NK-92 treated with Interleukin-12 subunit alpha and Interleukin-12 subunit beta, amount 100 ng/mL, for 24 hours (cell line): ENCODE measurements around the gene FAM210A.
"Not testable (repeated sequence)": the region's sequence is repeated elsewhere in the genome, so short reads cannot be mapped to it uniquely, and the experiment has no call there.

ENCODE experiments used
- DNase-seq: peaks from one replicate; lab custom pipeline; 2025; lab: John Stamatoyannopoulos, UW

The FAM210A gene

DNA sequence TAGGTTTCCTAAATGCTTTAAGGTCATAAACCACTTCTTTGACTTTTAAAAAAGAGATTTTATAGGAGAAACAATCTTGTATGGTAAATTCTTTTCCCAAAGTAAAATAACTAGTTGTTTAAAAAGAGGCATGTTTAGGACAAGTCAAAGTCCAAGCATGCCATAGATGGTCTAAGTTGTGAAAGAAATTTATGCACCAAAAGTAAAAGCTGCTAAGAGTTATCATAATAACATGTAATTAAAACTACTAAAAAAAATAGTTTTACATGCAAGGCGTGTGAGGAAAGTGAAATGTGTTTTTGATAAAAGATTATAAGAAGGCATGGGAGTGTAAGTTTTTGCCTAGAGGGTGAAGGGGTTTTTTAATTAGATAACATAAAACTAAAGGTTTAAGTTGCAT is 22.5 kb downstream of the FAM210A start:
- DNase-seq = no peak

DNA sequence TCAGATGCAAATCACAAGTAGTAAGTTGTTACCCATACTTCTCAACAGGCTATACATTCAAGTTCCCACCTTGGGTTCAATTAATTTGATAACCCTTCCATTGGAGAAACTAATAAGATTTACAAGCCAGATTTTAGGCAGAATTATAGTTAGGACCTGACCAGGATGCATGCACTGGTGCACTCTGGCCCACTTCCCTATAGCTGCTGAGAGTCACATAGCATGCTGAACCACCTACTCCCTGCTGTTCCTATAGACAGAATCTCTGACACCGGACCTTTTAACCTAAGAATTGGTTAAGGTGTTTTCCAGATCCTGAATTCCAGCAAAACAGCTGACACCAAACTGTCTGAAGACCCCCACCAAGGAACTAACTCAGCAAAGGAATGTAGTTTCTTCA is 26.2 kb downstream of the FAM210A start:
- DNase-seq = no peak

DNA sequence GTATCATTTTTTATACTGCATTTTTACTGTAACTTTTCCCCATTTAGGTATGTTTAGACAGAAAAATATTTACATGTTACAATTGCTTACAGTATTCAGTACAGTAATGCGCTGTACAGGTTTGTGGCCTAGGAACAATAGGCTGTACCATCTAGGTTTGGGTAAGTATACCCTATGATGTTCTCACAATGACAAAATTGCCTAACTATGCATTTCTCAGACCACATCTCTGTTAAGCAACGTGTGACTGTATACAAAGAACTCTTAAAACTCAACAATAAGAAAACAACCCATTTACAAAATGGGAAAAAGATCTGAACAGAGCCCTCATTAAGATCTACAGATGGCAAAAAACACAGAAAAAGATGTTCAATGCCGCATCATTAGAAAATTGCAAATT is 29.4 kb downstream of the FAM210A start:
- DNase-seq = no peak

DNA sequence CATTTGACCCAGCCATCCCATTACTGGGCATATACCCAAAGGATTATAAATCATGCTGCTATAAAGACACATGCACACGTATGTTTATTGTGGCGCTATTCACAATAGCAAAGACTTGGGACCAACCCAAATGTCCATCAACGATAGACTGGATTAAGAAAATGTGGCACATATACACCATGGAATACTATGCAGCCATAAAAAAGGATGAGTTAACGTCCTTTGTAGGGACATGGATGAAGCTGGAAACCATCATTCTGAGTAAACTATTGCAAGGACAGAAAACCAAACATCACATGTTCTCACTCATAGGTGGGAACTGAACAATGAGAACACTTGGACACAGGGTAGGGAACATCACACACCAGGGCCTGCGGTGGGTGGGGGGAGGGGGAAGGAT is 31.0 kb downstream of the FAM210A start:
- DNase-seq = not testable (repeated sequence)

DNA sequence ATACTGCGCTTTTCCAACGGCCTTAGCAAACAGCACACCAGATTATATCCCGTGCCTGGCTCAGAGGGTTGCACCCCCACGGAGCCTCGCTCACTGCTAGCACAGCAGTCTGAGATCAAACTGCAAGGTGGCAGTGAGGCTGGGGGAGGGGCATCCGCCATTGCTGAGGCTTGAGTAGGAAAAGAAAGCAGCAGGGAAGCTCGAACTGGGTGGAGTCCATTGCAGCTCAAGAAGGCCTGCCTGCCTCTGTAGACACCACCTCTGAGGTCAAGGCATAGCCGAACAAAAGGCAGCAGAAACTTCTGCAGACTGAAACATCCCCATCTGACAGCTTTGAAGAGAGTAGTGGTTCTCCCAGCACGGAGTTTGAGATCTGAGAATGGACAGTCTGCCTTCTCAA is 36.3 kb downstream of the FAM210A start:
- DNase-seq = not testable (repeated sequence)

DNA sequence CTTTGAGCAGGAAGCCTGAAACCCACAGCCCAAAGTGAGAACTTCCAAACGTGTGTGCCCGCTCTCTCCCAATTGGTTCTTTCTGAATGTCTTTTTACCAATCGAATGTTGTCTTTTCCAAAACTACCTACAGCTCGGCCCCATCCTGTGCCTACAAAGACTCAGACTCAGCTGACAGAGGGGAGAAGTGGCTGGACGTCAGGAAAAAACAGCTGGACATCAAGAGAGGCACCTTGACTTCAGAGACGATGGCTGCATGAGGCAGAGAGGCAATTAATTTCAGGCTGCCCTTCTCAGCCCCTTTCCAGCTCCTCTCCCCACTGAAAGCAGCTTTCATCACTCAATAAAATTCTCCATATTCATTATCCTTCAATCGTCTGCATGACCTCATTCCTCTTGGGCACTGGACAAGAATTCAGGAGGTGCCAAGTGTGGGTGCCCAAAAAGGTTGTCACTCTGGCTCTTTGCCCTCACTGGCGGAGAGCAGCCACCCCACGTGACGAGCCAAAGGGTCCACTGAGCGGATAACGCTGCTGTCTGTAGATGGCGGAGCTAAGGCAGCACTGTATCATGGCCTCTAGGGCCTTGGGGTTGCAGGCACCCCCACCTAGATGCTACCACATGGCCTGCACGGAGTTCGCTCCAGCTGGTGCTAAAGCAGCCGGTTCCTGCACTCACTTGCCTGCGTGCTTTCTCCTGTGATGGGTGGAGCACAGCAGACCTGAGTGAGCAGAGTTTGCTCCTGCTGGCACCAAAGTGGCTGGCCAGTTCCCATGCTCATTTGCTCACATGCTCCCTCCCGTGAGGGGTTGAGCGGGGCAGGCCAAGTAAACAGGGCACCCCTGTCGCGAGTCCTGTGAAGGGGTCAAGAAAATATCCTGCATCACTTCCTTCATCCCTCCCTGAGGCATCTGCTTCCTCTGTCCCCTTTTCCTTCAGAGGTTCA is 37.9 kb downstream of the FAM210A start:
- no peak for DNase-seq

DNA sequence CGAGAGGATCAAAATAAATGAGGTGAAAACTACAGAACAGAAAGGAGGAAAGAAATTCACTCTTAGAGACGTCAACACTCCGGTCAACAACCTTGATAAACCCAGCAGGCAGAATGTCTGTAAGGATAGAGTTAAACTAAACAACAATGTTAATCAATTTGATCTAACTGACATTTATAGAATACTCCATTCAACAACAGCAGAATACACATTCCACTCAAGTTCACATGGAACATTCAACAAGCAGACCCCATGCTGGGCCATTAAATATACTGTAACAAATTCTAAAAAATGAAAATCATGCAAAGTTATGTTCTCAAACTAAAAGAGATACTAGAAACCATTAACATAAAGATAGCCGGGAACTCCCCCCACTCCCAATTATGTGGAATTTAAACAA is 41.8 kb downstream of the FAM210A start:
- DNase-seq = no peak

DNA sequence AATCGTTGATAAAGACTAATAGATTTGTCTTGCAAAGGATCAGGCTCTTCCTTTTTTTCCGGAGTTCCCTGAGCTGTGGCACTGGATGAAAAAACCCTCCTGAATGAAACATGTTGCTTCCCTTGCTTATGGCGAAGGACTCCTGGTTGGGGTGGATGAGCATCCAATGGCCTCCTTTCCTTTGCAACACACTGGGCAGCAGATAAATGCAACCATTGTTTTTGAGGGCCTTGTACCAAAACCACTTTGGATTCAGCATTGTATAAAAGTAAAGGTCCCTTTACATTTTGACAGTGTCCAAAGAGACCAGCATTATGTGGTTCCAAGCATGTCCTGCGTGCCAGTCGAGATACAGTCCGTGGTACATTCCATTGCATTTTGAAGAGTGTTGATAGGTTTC is 44.7 kb downstream of the FAM210A start:
- DNase-seq = no peak

DNA sequence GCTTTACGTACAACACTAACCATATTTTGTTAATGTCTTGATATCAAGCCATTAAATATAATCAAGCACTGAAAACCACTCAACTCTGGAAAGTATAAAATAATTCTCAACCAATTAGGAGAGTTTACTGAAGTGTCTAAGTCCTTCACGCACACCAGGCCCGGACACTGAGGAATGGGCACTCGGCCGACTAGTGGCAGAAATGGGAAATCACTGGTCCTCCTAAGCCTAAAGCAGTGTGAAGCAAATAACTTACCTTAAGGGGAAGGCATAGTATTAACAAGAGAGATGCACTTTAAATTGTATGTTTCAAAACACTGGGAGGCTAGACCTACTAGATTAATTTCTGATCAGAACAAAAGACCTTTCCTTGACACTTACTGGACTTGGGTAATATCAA is 45.7 kb downstream of the FAM210A start:
- DNase-seq = no peak

DNA sequence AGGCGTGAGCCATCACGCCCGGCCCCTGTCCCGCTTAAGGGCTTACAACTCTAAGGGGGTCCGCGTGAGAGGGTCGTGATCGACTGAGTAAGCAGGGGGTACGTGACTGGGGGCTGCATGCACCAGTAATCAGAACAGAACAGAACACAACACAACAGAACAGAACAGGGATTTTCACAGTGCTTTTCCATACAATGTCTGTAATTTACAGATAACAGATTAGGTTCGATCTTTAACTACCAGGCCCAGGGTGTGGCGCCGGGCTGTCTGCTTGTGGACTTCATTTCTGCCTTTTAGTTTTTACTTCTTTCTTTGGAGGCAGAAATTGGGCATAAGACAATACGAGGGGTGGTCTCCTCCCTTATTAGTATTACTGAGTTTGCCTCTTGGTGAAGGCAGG is 49.0 kb downstream of the FAM210A start:
- DNase-seq = not testable (repeated sequence)

DNA sequence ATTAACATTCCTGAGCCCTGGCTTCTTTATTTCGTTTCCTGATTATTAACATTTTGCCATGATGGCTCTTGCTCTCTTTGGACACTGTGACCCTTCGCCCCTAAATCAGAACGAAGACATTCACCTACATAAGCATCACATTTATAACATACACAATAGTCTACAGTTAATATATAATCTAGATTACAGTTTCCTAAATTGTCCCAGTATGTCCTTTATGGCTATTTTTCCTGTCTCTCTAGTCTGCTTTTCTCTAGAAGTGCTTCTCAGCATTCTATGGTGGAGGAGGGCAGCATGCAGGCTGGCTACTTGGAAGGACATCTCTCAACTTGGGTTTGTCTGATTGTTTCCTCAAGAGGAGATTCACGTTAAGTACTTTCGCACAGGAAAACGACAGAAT is 49.9 kb downstream of the FAM210A start:
- DNase-seq = no peak

DNA sequence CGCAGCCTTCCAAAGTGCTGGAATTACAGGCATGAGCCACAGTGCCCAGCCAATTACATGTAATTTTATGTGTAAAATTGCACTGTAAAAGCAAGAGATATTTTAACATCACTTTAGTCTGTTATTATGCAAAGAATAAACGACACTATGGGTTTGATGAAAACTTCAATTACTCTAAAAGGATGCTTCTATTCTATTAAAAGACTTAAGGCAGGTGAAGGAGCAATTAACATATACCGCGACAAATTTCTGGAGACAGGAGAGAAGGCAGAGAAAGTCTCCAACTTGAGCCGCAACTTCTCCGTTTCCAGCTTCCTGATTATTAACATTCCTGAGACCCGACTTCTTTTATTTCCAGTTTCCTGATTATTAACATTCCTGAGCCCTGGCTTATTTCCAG is 53.7 kb downstream of the FAM210A start:
- DNase-seq = no peak

DNA sequence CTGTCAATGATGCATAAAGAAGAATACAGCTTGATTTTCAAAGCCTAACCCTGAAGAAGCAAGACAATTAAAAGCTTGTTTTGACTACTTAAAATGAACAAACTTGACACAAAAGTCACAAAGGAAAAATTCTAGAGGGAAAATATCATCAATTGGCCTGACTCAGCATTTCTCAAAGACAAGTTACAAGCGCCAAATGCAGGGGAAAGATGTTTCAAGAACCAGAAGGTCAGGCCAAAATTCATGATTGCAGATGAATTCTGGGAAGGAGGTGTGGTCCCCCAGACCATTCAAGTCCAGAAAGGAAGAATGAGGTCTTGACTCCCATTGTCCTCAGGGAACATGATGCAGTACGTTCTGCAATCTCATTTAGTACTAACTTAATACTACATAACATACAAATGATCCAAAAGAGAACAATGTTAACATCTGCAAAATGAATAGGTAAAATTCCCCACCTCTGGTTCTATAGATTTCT is 64.5 kb downstream of the FAM210A start:
- no peak for DNase-seq

DNA sequence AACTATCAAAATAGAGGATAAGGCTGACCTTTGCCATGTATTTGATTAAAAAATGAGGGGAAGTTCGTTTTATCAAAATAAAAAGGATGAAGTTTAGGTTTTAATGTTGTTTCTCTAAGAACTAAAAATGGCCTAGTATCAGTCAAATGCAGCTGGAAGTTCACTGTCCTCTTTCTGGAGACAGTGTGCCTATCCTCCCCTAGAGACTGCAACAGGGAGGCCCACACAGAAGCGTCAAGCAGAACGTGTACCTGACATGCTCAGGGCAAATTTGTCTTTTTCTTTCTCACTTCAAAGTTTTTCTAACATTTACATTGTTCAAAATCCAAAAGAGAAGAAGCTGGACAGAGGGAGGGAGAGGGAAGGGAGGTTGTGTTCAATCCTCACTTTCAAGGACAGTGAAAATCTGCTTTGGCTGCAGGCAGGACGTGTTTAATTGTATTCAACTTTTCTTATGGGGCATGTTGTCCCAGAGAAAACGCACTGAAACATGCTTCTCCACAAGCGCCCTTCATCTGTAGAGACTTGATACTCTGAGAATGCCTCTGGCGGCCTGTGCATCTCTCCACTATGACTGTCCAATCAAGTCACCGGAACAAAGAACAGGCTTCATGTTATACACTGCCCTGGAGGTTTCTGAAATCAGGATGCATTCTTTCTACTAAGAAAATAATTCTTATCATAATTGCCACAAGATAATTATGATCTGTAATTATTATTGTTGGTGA is 65.1 kb downstream of the FAM210A start:
- DNase-seq = no peak

DNA sequence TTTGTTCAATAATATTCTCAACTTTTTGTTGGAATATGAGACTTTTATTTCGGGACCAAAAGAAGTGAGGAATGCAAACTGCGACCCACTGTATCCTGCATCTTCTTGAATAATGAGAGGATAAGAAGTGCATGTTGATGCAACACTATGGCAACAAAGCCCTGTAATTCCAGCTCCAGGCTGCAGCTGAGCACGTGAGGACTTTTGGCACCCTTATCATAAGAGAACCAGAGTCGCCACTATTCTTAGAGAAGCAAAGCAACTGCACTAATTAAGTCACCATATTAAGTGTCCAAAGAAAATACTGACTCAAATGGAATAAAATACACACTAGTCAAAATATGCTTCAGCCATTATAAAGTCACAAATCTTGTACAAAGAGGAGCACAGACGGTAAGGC is 65.8 kb downstream of the FAM210A start:
- DNase-seq = no peak

DNA sequence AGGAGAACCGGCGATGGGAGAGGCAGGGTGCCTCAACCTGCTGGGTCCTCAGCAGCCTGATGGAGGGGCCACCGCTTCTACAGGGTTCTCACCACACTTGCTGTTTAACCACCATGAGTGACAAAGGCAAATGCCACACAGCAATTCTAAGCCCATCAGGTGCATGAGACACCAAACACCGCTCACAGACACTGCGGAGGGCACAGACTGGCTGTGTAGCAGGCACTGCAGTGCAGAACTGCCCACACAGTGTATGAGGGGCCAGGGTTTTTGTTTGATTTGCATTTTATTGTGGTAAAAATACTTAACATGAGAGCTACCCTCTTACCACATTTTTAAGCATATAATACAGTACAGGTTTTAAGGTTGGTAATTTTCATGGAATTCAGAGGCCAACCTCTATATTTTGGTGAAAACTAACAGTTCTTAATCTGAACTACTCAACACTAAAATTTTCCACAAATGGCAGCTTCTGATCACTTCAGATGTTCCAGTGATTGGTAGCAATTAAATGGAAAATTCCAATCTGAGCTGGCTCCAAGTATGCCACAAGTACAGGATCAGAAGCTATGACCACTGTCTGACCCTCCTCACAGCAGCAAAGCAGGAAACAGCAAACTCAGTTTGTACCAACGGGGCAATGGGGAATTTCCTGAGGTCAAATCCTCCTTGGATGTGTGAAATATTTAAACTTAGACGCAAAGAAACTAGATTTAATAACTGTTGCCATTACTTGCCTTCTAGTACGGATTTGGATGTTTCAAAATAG is 67.7 kb downstream of the FAM210A start:
- no peak for DNase-seq

DNA sequence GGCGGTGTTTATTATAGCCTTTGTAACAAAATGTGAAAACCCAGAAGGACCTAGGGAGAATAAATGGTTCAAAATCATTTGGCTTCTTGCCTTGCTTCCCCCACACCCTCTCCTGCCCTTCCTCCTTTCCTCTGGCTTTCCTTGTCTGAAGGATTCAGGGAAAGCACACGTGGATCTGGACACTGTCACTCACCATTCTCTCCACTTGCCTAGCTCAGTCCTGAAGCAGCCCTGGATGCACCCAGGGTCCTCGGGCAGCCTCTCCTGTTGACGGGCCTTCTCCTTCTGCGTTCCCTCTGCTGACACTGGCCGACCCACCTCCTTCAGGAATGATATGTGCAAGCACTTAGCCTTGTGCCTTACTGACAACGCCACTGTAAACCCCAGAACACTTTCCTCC is 68.4 kb downstream of the FAM210A start:
- no peak for DNase-seq

DNA sequence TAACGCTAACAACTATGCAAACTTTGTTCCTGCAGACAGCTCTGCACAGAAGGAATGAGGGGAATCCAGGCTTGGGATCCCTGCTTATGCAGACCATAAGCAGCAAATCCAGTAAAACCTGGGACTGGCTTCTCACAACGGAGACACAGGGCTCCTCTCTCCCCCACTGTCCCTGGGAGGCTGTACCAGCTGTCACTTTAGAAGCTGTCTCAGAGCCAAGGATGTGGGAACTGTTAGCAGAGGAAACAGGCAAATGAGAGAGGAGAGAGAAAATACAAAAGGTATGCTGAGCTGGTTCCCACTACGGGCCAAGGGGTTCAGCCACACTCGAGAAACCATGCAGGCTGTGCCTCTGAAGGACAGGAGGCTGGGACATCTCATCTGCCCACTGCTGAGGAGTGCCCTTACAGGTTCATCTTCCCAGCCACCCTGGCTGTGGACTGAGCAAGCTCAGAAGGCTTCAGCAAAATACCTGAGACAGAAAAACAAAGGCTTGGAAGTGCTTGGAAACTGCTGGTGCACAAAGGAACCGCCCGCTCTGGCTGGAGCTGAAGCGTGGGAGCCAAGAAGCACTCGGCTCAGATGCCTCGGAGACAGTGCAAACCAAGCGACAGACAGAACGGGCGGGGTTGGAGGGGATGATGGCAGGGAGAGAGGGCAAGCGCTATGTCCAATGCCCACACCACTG is 72.5 kb downstream of the FAM210A start:
- DNase-seq = no peak

DNA sequence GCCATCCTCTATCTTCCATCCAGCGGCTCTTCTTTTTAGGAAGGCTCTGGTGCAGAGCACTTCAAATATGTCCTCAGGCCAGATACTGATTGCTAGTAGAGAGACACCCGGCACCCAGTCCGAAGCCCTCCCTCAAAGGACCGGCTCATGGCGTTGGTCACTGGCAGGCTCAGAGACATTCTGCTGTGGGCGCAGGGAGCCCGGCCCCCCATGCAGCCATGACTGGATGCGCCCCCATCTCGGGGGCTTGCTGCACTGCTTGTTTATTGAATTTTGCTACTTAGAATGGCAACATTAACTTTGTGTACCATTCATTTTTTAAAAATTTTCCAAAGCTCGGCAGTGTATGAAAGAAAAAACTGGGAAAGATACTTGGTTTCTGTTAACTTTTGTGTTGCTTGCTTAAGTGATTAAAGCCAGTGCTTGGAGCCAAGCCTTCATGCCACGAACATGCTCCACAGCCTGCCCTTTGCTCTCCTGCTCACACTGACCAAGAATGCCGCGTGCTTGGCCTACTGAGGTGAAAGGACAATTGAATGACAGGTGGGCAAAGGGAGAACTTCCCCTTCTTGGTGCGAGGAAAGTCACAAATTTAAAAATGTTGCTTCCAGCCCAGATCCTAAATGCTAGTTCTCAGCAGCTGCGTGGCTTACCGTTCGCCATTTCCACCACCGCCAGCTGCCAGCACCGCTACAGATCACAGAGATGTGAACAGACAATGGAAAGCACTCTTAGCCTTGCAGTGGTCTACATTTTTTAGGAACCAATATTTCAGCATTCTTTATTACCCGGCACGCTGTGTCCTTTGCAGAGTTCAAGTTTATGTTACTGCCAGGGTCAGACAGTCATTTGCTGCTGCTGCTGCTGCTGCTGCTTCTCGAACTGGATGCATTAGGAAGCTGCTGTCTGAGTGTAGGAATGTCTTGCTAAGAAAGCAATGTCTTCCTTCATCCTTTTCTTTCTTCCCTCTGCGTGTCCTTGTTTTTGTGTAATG is 76.7 kb downstream of the FAM210A start:
- DNase-seq = no peak

DNA sequence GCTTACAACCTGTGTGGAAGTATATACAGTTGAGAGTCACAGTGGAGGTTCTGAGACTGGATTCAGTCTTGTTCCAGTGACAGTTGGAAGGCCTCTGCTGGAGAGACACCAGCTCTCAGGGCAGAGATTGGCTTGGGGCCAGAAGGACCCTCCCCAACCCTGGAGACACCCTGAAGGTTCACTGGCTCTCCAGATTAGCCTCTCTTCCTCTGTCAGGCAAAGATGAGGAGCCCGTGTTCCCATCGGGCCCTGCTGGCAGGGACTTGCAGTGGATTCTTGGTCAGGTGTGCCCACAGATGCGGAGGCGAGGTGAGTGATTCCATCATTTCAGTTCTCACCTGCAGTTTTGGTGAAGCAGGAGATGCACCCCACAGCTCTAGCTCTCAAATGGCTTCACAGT is 78.6 kb downstream of the FAM210A start:
- no peak for DNase-seq

DNA sequence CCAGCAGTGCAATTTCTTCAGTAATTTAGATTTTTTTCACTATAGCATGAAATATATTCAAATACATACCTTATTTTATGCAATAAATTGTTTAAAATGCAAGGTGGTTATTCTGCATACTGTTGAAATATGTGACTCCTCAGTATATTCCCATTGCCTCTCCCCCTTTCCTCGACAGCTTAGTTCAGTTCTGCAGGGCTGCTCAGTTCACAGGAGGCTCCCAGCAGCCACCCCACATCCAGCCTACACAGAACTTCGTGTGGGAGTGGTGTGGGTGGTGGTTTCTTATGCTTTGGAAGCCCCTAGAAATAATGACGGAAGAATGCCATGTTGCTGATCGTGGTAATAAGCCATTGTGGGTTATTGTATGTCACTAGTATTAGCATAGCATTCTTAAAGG is 79.7 kb downstream of the FAM210A start:
- no peak for DNase-seq
